Fibroblast of pulmonary artery (primary cell): ENCODE measurements around the gene KCNJ10.

ENCODE experiments used
- DNase-seq: peaks from one replicate; pipeline ENCODE4 v3.0.0-alpha.2; 2010; ENCODE audit warnings: low read depth
- H3K4me3 ChIP-seq: replicated peaks from 2 replicates; pipeline ENCODE4 v1.5.1; 2011; ENCODE audit warnings: low read depth, mild to moderate bottlenecking, control low read depth, low read length, moderate library complexity
- CTCF ChIP-seq: IDR thresholded peaks from 2 replicates; pipeline ENCODE4 v1.5.1; 2011; ENCODE audit warnings: mild to moderate bottlenecking, control low read depth, low read length, inconsistent platforms; ENCODE audit errors: missing control alignments

Gene KCNJ10

DNA sequence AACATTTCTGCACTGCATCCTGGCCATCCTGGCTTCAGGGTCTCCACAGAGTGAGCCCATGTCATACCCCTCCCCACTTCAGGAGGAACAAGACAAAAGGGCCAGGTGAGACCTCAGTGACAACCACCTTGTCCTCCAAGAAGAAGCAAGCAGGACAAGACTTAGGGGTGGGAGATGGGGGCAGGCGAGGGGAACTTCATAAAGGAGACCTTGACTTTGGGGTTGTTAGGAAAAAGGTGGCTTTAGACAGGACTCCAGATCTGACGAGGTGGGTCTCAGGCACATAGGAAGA lies 91.9 kb downstream of the KCNJ10 start:
- H3K4me3 ChIP-seq = no peak overlapping the region
- DNase-seq = no peak
- no peak for TF ChIP-seq CTCF

DNA sequence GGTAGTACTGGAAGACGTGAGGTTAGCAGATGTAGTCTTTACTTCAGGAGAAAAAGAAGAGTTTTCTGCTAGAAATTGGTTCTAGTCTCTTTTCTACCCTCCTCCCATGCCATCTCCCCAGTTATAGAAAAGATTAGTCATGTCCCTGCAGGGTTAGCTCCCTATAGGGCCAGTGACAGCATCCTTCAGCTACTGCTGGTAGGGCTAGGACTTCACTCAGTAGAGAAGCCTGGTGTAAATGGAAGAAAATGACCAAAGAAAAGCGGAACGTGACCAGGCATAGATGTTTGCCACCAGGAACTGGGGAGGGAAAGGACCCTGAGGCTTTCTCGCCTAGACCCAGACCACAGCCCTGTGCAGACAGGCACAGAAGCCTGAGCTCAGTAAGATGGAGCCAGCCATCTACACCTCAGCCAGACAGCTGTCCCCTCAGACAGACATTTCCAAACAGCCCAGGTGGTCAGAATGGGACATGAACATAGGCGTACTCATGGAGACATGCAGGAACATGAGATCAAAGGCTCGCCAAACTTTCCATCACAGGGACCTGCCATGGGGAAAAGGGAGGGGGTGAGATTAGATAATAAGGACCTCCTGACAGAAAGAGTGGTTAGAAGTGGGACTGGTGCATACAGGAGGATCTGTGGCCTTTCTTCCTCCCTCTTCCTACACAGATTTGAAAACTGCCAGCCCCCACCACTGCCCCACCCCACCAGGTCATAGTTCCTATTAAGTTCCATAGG lies 92.4 kb downstream of the KCNJ10 start:
- no peak for TF ChIP-seq CTCF
- no peak for DNase-seq
- no peak overlapping the region for H3K4me3 ChIP-seq

DNA sequence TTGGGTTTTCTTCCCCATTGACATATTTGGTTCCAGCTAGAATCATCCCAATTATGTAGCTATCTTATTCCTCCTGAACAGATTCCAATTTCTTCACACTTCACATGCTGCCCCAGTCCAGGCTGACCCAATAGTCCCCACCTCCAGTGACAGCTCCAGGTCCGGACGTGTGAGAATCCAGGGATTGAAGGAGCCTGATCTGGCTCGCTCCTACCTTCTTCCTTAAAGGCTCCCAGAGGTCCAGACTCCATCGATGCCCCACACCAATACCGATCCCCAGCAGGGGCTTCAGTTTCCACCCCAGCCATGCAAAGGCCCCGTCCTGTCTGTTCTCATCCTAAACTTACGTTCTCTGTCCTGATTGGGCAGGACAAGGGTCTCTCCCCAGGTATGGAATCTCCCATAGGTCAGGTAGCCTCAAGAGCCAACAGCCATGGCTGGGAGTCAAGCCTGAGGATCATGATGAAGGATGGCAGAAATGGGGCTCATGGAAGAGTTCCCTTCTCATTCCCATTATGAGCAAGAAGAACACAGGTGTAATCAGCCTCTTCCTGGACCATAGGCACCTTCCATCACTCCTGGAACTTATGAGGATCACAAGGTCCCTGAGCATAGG lies 95.5 kb downstream of the KCNJ10 start:
- no peak overlapping the region for H3K4me3 ChIP-seq
- no peak for DNase-seq
- no peak for TF ChIP-seq CTCF

DNA sequence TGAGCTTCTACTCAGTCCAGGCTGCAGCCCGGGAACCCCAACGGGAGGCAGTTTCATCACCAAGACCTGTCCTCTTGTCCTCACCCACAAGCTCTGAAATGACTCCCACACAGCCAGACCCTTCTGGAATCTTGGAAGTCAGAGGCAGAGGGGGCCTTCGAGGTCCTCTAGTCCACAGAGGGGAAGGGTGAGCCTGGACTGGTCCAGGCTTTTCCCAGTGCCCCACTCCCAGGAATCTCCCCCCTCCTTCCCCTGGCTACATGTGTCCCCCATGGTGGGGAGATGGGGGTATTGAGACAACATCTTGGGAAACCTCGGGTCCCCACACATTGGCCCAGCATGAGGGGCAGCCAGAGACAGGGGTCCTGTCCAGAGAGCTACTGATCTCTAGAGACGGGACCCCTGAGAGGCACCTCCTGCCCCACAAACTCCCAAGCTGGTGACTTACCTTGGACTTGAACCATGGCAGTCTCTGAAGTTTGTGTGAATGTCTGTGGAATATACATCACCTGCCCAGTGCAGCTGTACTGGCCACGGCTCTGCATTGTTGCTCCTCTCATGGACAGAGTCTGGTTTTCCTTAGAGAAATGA lies 96.5 kb downstream of the KCNJ10 start:
- H3K4me3 ChIP-seq = no peak overlapping the region
- no peak for DNase-seq
- TF ChIP-seq CTCF = no peak

- TF ChIP-seq CTCF = no peak
- DNase-seq = no peak
- H3K4me3 ChIP-seq = no peak overlapping the region
Observed at GRCh38 chr1:159972443-159973205, 97.3 kb downstream of the KCNJ10 start.

GRCh38 chr1:159970932-159971342 lies 99.0 kb downstream of the KCNJ10 start:
- H3K4me3 ChIP-seq = no peak overlapping the region
- no peak for TF ChIP-seq CTCF
- no peak for DNase-seq
